ENCODE measurements around the gene ZNF821.
"Not testable (repeated sequence)": the region's sequence is repeated elsewhere in the genome, so short reads cannot be mapped to it uniquely, and the experiment has no call there.

Gene ZNF821

GRCh38 chr16:71869089-71869488 lies 14.9 kb downstream of the ZNF821 start:
- TF ChIP-seq CTCF (conservative IDR thresholded peaks at IDR 0.05) = no peak
- H3K27ac ChIP-seq = no peak overlapping the region

GRCh38 chr16:71867939-71868338 lies 16.0 kb downstream of the ZNF821 start:
- no peak overlapping the region for H3K27ac ChIP-seq
- TF ChIP-seq CTCF (conservative IDR thresholded peaks at IDR 0.05) = no peak

GRCh38 chr16:71867175-71867574 lies 16.8 kb downstream of the ZNF821 start:
- not testable (repeated sequence) for H3K27ac ChIP-seq

- H3K27ac ChIP-seq = no peak overlapping the region
- no peak for TF ChIP-seq CTCF (conservative IDR thresholded peaks at IDR 0.05)
Observed at GRCh38 chr16:71865173-71865863, 18.7 kb downstream of the ZNF821 start.

- TF ChIP-seq CTCF (conservative IDR thresholded peaks at IDR 0.05) = no peak
- no peak overlapping the region for H3K27ac ChIP-seq
Observed at GRCh38 chr16:71863995-71864394, 20.0 kb downstream of the ZNF821 start.

GRCh38 chr16:71859762-71860521 lies 24.0 kb downstream of the ZNF821 start:
- no peak overlapping the region for H3K27ac ChIP-seq
- no peak for TF ChIP-seq CTCF (conservative IDR thresholded peaks at IDR 0.05)

GRCh38 chr16:71855937-71856662 lies 27.9 kb downstream of the ZNF821 start:
- no peak overlapping the region for H3K27ac ChIP-seq
- no peak for TF ChIP-seq CTCF (conservative IDR thresholded peaks at IDR 0.05)
